HUDEP-2 (cell line): Measurements from ENCODE around the gene RGPD3.

Experiments
- DNase-seq, 76 experiments: peaks; one replicate each; lab custom pipeline; 2025; ENCODE audit not compliant: unreplicated experiment in 76 of 76; lab: John Stamatoyannopoulos, UW

The RGPD3 gene

DNA sequence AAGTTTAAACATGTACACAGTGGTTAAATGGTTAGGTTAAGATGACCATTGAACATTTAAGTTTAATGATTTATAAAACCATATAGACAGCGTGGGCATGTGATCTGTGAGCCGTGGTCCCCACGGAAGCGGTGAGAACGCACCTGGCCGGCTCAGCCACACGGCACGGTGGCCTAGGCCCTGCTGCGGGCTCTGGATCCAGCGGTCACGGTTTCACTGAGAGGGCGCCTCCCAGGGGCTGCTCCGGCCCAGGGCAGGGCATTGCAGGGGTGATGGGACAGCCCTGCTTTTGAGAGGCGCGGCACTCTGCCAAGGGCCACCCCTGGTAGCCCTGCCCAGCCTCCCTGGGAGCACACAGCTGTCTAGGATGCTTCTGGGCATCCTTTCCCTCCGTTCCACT, 124.9 kb downstream of the RGPD3 start:
- no peak for DNase-seq

DNA sequence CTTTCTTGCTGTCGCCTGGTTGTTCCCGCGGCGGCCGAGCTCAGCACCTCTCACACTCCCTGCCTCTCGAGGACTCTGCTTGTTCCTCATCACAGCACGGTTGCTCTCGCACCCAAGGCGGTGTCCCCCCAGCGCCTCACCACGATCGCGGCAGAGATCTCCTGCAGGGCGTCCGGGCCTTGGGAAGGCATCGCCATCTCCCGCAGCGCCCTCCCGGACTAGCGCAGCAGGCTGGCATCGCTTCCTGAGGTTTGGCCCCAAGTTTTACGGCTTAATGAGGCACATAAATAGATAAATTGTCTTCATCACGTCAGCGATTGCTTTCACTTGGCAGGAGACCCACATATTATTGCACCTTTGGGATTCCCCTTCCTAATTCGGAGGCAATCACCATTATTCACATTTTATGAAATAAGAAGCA, 125.4 kb downstream of the RGPD3 start:
- no peak for DNase-seq

DNA sequence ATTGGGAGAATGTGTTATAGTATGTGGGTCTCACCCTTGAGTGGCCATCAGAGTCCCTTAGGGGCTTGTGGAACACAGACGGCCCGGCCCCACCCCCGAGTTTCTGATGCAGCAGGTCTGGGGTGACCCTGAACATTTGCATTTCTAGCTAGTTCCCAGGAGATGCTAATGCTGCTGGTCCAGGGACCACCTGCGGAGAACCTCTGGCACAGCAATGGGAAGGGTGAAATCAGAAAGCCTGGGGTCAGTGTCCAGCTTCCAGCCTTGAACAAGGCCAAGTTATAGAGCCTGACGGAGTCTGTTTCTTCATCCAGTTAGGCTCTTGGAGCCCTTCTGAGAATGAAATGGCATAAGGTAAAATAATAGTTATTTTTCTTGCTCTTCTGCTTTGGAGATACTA, 126.5 kb downstream of the RGPD3 start:
- DNase-seq, result no peak
